Panc1 (cell line): ENCODE data around the gene SLC49A3.

Experiments
- POLR2AphosphoS5 ChIP-seq: IDR thresholded peaks from 2 replicates; pipeline ENCODE4 v1.6.1; 2012; ENCODE audit warnings: mild to moderate bottlenecking, low read depth, low read length, moderate library complexity
- REST ChIP-seq, 2 experiments: IDR thresholded peaks; 2 replicates each; pipeline ENCODE4 v1.6.1; 2011 to 2012; ENCODE audit warnings: low read depth in 2 of 2, control low read depth in 1 of 2, low read length in 1 of 2, mild to moderate bottlenecking in 1 of 2, moderate library complexity in 1 of 2; ENCODE audit not compliant: insufficient read depth in 1 of 2
- SIN3A ChIP-seq: IDR thresholded peaks from 2 replicates; pipeline ENCODE4 v1.6.1; 2012; ENCODE audit warnings: low read depth, mild to moderate bottlenecking, low read length, moderate library complexity, borderline replicate concordance; ENCODE audit not compliant: insufficient read depth
- TCF7L2 ChIP-seq: IDR thresholded peaks from 2 replicates; pipeline ENCODE4 v1.6.1; 2011; ENCODE audit warnings: mild to moderate bottlenecking, low read depth, low read length, inconsistent platforms
- TF ChIP-seq, protein P1 (sequence below): fragments of 450-650 bp; IDR thresholded peaks from 2 replicates; pipeline ENCODE4 v1.5.1; 2017; ENCODE audit warnings: mild to moderate bottlenecking

DNA sequence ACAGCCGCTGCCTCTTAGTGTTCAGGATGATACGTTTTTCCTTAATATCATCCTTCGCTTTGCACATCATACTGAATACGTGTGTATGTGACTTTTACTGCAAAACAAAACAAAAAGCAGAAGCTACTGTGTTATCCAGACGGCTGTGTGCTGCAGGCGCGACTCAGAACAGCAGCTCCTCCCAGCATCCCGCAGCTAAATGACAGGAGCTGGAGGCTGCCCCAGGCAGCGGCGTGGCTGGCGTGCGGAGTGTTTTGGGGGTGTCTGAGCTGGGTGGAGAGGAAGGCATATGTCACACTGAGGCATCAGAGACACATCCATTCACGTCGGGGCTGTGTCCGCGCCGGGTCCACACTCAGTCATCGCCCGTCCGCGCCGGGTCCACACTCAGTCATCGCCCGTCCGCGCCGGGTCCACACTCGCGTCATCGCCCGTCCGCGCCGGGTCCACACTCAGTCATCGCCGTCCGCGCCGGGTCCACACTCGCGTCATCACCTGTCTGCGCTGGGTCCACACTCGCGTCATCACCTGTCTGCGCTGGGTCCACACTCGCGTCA lies 33.3 kb upstream of the SLC49A3 start:
- TF ChIP-seq, protein P1, sequence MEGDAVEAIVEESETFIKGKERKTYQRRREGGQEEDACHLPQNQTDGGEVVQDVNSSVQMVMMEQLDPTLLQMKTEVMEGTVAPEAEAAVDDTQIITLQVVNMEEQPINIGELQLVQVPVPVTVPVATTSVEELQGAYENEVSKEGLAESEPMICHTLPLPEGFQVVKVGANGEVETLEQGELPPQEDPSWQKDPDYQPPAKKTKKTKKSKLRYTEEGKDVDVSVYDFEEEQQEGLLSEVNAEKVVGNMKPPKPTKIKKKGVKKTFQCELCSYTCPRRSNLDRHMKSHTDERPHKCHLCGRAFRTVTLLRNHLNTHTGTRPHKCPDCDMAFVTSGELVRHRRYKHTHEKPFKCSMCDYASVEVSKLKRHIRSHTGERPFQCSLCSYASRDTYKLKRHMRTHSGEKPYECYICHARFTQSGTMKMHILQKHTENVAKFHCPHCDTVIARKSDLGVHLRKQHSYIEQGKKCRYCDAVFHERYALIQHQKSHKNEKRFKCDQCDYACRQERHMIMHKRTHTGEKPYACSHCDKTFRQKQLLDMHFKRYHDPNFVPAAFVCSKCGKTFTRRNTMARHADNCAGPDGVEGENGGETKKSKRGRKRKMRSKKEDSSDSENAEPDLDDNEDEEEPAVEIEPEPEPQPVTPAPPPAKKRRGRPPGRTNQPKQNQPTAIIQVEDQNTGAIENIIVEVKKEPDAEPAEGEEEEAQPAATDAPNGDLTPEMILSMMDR: no peak
- TF ChIP-seq TCF7L2 (no peak), POLR2AphosphoS5 (no peak), REST (IDR thresholded peaks at IDR 0.05; ENCODE audit: insufficient read depth in 1 of 2, low read depth in 2 of 2, low read length in 1 of 2) (no peak), SIN3A (no peak)
